B cell (primary cell): ENCODE results near the gene LAMA4.
A peak's percentile ranks its signal among the peaks of the same experiment; 100 is the strongest.

Experiments used
- CTCF ChIP-seq: fragments of 200-600 bp; IDR thresholded peaks from one replicate; pipeline ENCODE4 v1.8.0; 2022; ENCODE audit warnings: antibody characterized with exemption, mild to moderate bottlenecking
- EZH2 ChIP-seq: IDR thresholded peaks from 2 replicates; pipeline ENCODE4 v1.6.1; 2012; ENCODE audit warnings: borderline replicate concordance, low read depth, mild to moderate bottlenecking, moderate library complexity, low read length; ENCODE audit not compliant: insufficient read depth, poor library complexity, severe bottlenecking

GRCh38 chr6:112086744-112087135, 167.6 kb downstream of the LAMA4 start:
- TF ChIP-seq CTCF (peak; percentile 34), EZH2 (no peak)
